Mammary epithelial cell (primary cell): ENCODE measurements around the gene ANKS6.

Experiments used
- CTCF ChIP-seq, 2 donors: IDR thresholded peaks in 1 of 2; conservative IDR thresholded peaks in 1 of 2; 2 replicates each; pipeline ENCODE4 v1.5.1; 2011 to 2012; ENCODE audit warnings: inconsistent platforms in 2 of 2, low read length in 2 of 2, mild to moderate bottlenecking in 2 of 2, control low read depth in 1 of 2, low read depth in 1 of 2; ENCODE audit not compliant: insufficient read depth in 1 of 2; ENCODE audit errors: extremely low read depth in 1 of 2
- EZH2 ChIP-seq: IDR thresholded peaks from 2 replicates; pipeline ENCODE4 v1.6.1; 2012; ENCODE audit warnings: low read length, inconsistent platforms, borderline replicate concordance

GRCh38 chr9:98783518-98784226, 12.7 kb downstream of the ANKS6 start:
- TF ChIP-seq EZH2, result no peak
- no peak for TF ChIP-seq CTCF (conservative IDR thresholded peaks at IDR 0.05 in 1 of 2, IDR thresholded peaks at IDR 0.05 in 1 of 2; ENCODE audit: extremely low read depth in 1 of 2, insufficient read depth in 1 of 2, low read depth in 1 of 2, low read length in 2 of 2)
